Activated CD4-positive, alpha-beta T cell treated with anti-CD3 and anti-CD28 coated beads, Interleukin-2, amount 50 U/mL, for 48 hours (primary cell): ENCODE data around the gene TRIM16.
"Not testable (repeated sequence)": the region's sequence is repeated elsewhere in the genome, so short reads cannot be mapped to it uniquely, and the experiment has no call there.

Experiments
- DNase-seq, 2 experiments: peaks; one replicate each; pipeline ENCODE4 v3.0.0-alpha.2; 2020

The TRIM16 gene

GRCh38 chr17:15657868-15658267 lies 26.2 kb downstream of the TRIM16 start:
- no peak for DNase-seq

- DNase-seq: no peak
These were observed 29.1 kb downstream of the TRIM16 start for GRCh38 chr17:15654886-15655561.

- DNase-seq: not testable (repeated sequence)
These were observed 29.7 kb downstream of the TRIM16 start for GRCh38 chr17:15654401-15654800.

GRCh38 chr17:15652960-15653359 lies 31.2 kb downstream of the TRIM16 start:
- DNase-seq: no peak

GRCh38 chr17:15651583-15652110 lies 32.5 kb downstream of the TRIM16 start:
- DNase-seq: peak; percentile 1 to 13

- DNase-seq: no peak
These were observed 33.1 kb downstream of the TRIM16 start for GRCh38 chr17:15650741-15651582.

- DNase-seq: no peak
These were observed 34.2 kb downstream of the TRIM16 start for GRCh38 chr17:15649861-15650421.

- DNase-seq: no peak
These were observed 35.7 kb downstream of the TRIM16 start for GRCh38 chr17:15648386-15648785.

- not testable (repeated sequence) for DNase-seq
These were observed 38.2 kb downstream of the TRIM16 start for GRCh38 chr17:15645942-15646312.

- not testable (repeated sequence) for DNase-seq
These were observed 38.8 kb downstream of the TRIM16 start for GRCh38 chr17:15645099-15645941.

GRCh38 chr17:15642505-15643251 lies 41.4 kb downstream of the TRIM16 start:
- not testable (repeated sequence) for DNase-seq

- not testable (repeated sequence) for DNase-seq
These were observed 42.1 kb downstream of the TRIM16 start for GRCh38 chr17:15642014-15642413.

- DNase-seq: not testable (repeated sequence)
These were observed 53.1 kb downstream of the TRIM16 start for GRCh38 chr17:15630930-15631453.

- DNase-seq: not testable (repeated sequence)
These were observed 54.1 kb downstream of the TRIM16 start for GRCh38 chr17:15629991-15630390.

GRCh38 chr17:15623661-15624209 lies 60.4 kb downstream of the TRIM16 start:
- not testable (repeated sequence) for DNase-seq

- DNase-seq: not testable (repeated sequence)
These were observed 60.9 kb downstream of the TRIM16 start for GRCh38 chr17:15623255-15623654.

- DNase-seq: not testable (repeated sequence)
These were observed 62.0 kb downstream of the TRIM16 start for GRCh38 chr17:15622124-15622523.

GRCh38 chr17:15619331-15620058 lies 64.6 kb downstream of the TRIM16 start, which contains the start of gene FBXW10B:
Gene FBXW10B, minus strand, starts transcription at chr17:15619704. Its CDS starts 192 bp downstream, at chr17:15619512.
- not testable (repeated sequence) for DNase-seq

GRCh38 chr17:15616828-15617227 lies 67.3 kb downstream of the TRIM16 start:
- DNase-seq: not testable (repeated sequence)

- DNase-seq: not testable (repeated sequence)
These were observed 68.3 kb downstream of the TRIM16 start for GRCh38 chr17:15615850-15616249.
